OCI-LY3 (cell line): Measurements from ENCODE around the gene ADAM10.

Experiments
- H2AFZ ChIP-seq: fragments of 200-600, 300-600 bp; shearing (Covaris generic); 2 replicates; pipeline ENCODE4 v1.6.0; 2014; ENCODE audit warnings: antibody characterized with exemption, low read depth, low read length
- H3K27ac ChIP-seq: fragments of 200-600, 300-600 bp; sonication (generic); 2 replicates; pipeline ENCODE4 v1.5.1; 2014; ENCODE audit warnings: mild to moderate bottlenecking, low read length, moderate library complexity, mixed read lengths
- H3K27me3 ChIP-seq: fragments of 200-600, 300-600 bp; sonication (generic); 2 replicates; pipeline ENCODE4 v1.6.1; 2014; ENCODE audit warnings: low read depth, low read length, mixed read lengths
- H3K36me3 ChIP-seq: fragments of 200-600, 300-600 bp; sonication (generic); replicated peaks from 2 replicates; pipeline ENCODE3; 2014; ENCODE audit warnings: low read depth, low read length, mixed read lengths
- H3K4me1 ChIP-seq: fragments of 300-600, 200-600 bp; sonication (generic); 2 replicates; pipeline ENCODE4 v1.6.1; 2014; ENCODE audit warnings: low read length, mixed read lengths
- H3K4me2 ChIP-seq: fragments of 200-600, 300-600 bp; sonication (generic); 2 replicates; pipeline ENCODE4 v1.6.1; 2014; ENCODE audit warnings: low read length, mixed read lengths
- H3K4me3 ChIP-seq: fragments of 300-600, 200-600 bp; sonication (generic); 2 replicates; pipeline ENCODE4 v1.5.1; 2014; ENCODE audit warnings: antibody characterized with exemption, mild to moderate bottlenecking, low read length, moderate library complexity
- H3K79me2 ChIP-seq: fragments of 300-600, 200-600 bp; shearing (Covaris generic); 2 replicates; pipeline ENCODE4 v1.6.1; 2014; ENCODE audit warnings: mild to moderate bottlenecking, low read length, mixed read lengths
- H3K9ac ChIP-seq: fragments of 300-600, 200-600 bp; shearing (Covaris generic); 2 replicates; pipeline ENCODE4 v1.6.0; 2014; ENCODE audit warnings: mild to moderate bottlenecking, low read length, moderate library complexity
- H3K9me3 ChIP-seq: fragments of 200-600, 300-600 bp; shearing (Covaris generic); 2 replicates; pipeline ENCODE4 v1.6.1; 2014; ENCODE audit warnings: low read length, mixed read lengths; ENCODE audit not compliant: insufficient read depth
- H4K20me1 ChIP-seq: fragments of 200-600, 300-600 bp; sonication (generic); 2 replicates; pipeline ENCODE4 v1.6.1; 2016; ENCODE audit warnings: low read length, mixed read lengths; ENCODE audit not compliant: insufficient read depth
- CTCF ChIP-seq: fragments of 200-600, 300-600 bp; sonication (generic); IDR thresholded peaks from 2 replicates; pipeline ENCODE4 v1.5.1; 2014; ENCODE audit warnings: antibody characterized with exemption, low read length, low read depth
- EZH2phosphoT487 ChIP-seq: fragments of 200-600 bp; shearing (Covaris generic); IDR thresholded peaks from 2 replicates; pipeline ENCODE4 v1.6.1; 2018; ENCODE audit warnings: antibody characterized with exemption, mixed run types, low read depth

Gene ADAM10

GRCh38 chr15:58556541-58556940 is 193.0 kb downstream of the ADAM10 start:
- Histone ChIP-seq H3K79me2 (no peaks in the 10 kb centered on the region), H3K27ac (no peak overlapping the region), H2AFZ (no peak overlapping the region), H3K4me2 (no peak overlapping the region), H3K4me1 (no peaks in the 10 kb centered on the region), H3K4me3 (no peak overlapping the region), H3K36me3 (no peaks in the 10 kb centered on the region), H3K27me3 (peaks cover 2% of the 10 kb centered on the region; the same call in 1 of the 2 replicates), H3K9me3 (no peaks in the 10 kb centered on the region), H4K20me1 (no peaks in the 10 kb centered on the region), H3K9ac (no peak overlapping the region)
- no peak for TF ChIP-seq CTCF

GRCh38 chr15:58556028-58556361 is 193.5 kb downstream of the ADAM10 start:
- no peak for TF ChIP-seq CTCF
- TF ChIP-seq EZH2phosphoT487, result no peak
- no peak overlapping the region for H3K27ac ChIP-seq

GRCh38 chr15:58555162-58556027 is 194.1 kb downstream of the ADAM10 start:
- Histone ChIP-seq H3K27me3 (peaks cover 2% of the 10 kb centered on the region; the same call in 1 of the 2 replicates), H3K4me1 (no peaks in the 10 kb centered on the region), H3K36me3 (no peaks in the 10 kb centered on the region), H3K79me2 (no peaks in the 10 kb centered on the region), H3K9ac (no peak overlapping the region), H2AFZ (no peak overlapping the region), H4K20me1 (no peaks in the 10 kb centered on the region), H3K27ac (no peak overlapping the region), H3K4me3 (no peak overlapping the region), H3K9me3 (no peaks in the 10 kb centered on the region), H3K4me2 (no peak overlapping the region)
- TF ChIP-seq CTCF (no peak), EZH2phosphoT487 (no peak)

More at GRCh38 chr15:58556028-58556361, 193.5 kb downstream of the ADAM10 start:
- Histone ChIP-seq H3K4me2 (no peak overlapping the region), H3K9me3 (no peaks in the 10 kb centered on the region), H4K20me1 (no peaks in the 10 kb centered on the region), H3K4me3 (no peak overlapping the region), H3K27me3 (peaks cover 2% of the 10 kb centered on the region; the same call in 1 of the 2 replicates), H3K4me1 (no peaks in the 10 kb centered on the region), H2AFZ (no peak overlapping the region), H3K9ac (no peak overlapping the region), H3K36me3 (no peaks in the 10 kb centered on the region), H3K79me2 (no peaks in the 10 kb centered on the region)

GRCh38 chr15:58554758-58555157 is 194.7 kb downstream of the ADAM10 start:
- TF ChIP-seq EZH2phosphoT487 (no peak), CTCF (no peak)
- Histone ChIP-seq H3K27ac (no peak overlapping the region), H4K20me1 (no peaks in the 10 kb centered on the region), H3K4me2 (no peak overlapping the region), H3K9ac (no peak overlapping the region), H3K79me2 (no peaks in the 10 kb centered on the region), H3K4me1 (no peaks in the 10 kb centered on the region), H3K4me3 (no peak overlapping the region), H3K27me3 (peaks cover 2% of the 10 kb centered on the region; the same call in 1 of the 2 replicates), H3K36me3 (no peaks in the 10 kb centered on the region), H2AFZ (no peak overlapping the region), H3K9me3 (no peaks in the 10 kb centered on the region)
